IPS-18a (cell line): ENCODE measurements around the gene NEDD4.
"Not testable (repeated sequence)": the region's sequence is repeated elsewhere in the genome, so short reads cannot be mapped to it uniquely, and the experiment has no call there.

Source experiments
- H3K27ac ChIP-seq: one replicate; pipeline ENCODE4 v1.5.1; 2013; ENCODE audit warnings: low read length
- H3K27me3 ChIP-seq: one replicate; pipeline ENCODE4 v1.6.1; 2013; ENCODE audit warnings: mild to moderate bottlenecking, low read length; ENCODE audit not compliant: control insufficient read depth, insufficient read depth
- H3K36me3 ChIP-seq: one replicate; pipeline ENCODE4 v1.6.1; 2013; ENCODE audit warnings: low read depth, low read length; ENCODE audit not compliant: control insufficient read depth
- H3K4me1 ChIP-seq: one replicate; pipeline ENCODE4 v1.6.1; 2013; ENCODE audit warnings: low read depth, low read length; ENCODE audit not compliant: control insufficient read depth
- H3K4me3 ChIP-seq: one replicate; pipeline ENCODE4 v1.5.1; 2013; ENCODE audit warnings: low read length
- H3K9ac ChIP-seq: one replicate; pipeline ENCODE4 v1.6.1; 2013; ENCODE audit warnings: mild to moderate bottlenecking, low read length, moderate library complexity
- H3K9me3 ChIP-seq: one replicate; pipeline ENCODE4 v1.6.1; 2013; ENCODE audit warnings: low read depth, low read length; ENCODE audit not compliant: control insufficient read depth

The NEDD4 gene

GRCh38 chr15:55853134-55853533 is 140.3 kb downstream of the NEDD4 start:
- H3K27ac ChIP-seq, result no peak overlapping the region
- no peaks in the 10 kb centered on the region for H3K9me3 ChIP-seq
- no peaks in the 10 kb centered on the region for H3K27me3 ChIP-seq
- H3K9ac ChIP-seq, result no peak overlapping the region
- no peaks in the 10 kb centered on the region for H3K36me3 ChIP-seq
- no peaks in the 10 kb centered on the region for H3K4me1 ChIP-seq
- no peak overlapping the region for H3K4me3 ChIP-seq

- no peak overlapping the region for H3K4me3 ChIP-seq
Observed at GRCh38 chr15:55846116-55846707, 147.2 kb downstream of the NEDD4 start.

GRCh38 chr15:55842897-55843296 is 150.5 kb downstream of the NEDD4 start:
- H3K4me3 ChIP-seq, result not testable (repeated sequence)

More at GRCh38 chr15:55846116-55846707, 147.2 kb downstream of the NEDD4 start:
- Histone ChIP-seq H3K27ac (no peak overlapping the region), H3K27me3 (no peaks in the 10 kb centered on the region), H3K36me3 (no peaks in the 10 kb centered on the region), H3K9me3 (no peaks in the 10 kb centered on the region), H3K9ac (no peak overlapping the region), H3K4me1 (no peaks in the 10 kb centered on the region)

GRCh38 chr15:55835866-55836265 is 157.5 kb downstream of the NEDD4 start:
- H3K27me3 ChIP-seq, result no peaks in the 10 kb centered on the region
- no peaks in the 10 kb centered on the region for H3K4me1 ChIP-seq
- no peaks in the 10 kb centered on the region for H3K9me3 ChIP-seq
- H3K36me3 ChIP-seq, result no peaks in the 10 kb centered on the region
- H3K27ac ChIP-seq, result no peak overlapping the region
- H3K4me3 ChIP-seq, result no peak overlapping the region
- H3K9ac ChIP-seq, result no peak overlapping the region

More at GRCh38 chr15:55842897-55843296, 150.5 kb downstream of the NEDD4 start:
- not testable (repeated sequence) for H3K9ac ChIP-seq, H3K4me1 ChIP-seq, H3K36me3 ChIP-seq, H3K27ac ChIP-seq, H3K9me3 ChIP-seq, H3K27me3 ChIP-seq

- no peaks in the 10 kb centered on the region for H3K27me3 ChIP-seq
- H3K36me3 ChIP-seq, result no peaks in the 10 kb centered on the region
- H3K9me3 ChIP-seq, result no peaks in the 10 kb centered on the region
- H3K4me1 ChIP-seq, result no peaks in the 10 kb centered on the region
- H3K27ac ChIP-seq, result no peak overlapping the region
- no peak overlapping the region for H3K4me3 ChIP-seq
- no peak overlapping the region for H3K9ac ChIP-seq
Observed at GRCh38 chr15:55834331-55834730, 159.1 kb downstream of the NEDD4 start.

- no peaks in the 10 kb centered on the region for H3K9me3 ChIP-seq
- H3K9ac ChIP-seq, result no peak overlapping the region
- no peaks in the 10 kb centered on the region for H3K36me3 ChIP-seq
- no peaks in the 10 kb centered on the region for H3K27me3 ChIP-seq
- H3K27ac ChIP-seq, result no peak overlapping the region
- no peaks in the 10 kb centered on the region for H3K4me1 ChIP-seq
- H3K4me3 ChIP-seq, result no peak overlapping the region
Observed at GRCh38 chr15:55829826-55830225, 163.6 kb downstream of the NEDD4 start.

GRCh38 chr15:55827955-55828354 is 165.5 kb downstream of the NEDD4 start:
- H3K4me3 ChIP-seq, result no peak overlapping the region
- H3K27ac ChIP-seq, result no peak overlapping the region
- no peaks in the 10 kb centered on the region for H3K36me3 ChIP-seq
- H3K4me1 ChIP-seq, result no peaks in the 10 kb centered on the region
- no peaks in the 10 kb centered on the region for H3K9me3 ChIP-seq
- no peaks in the 10 kb centered on the region for H3K27me3 ChIP-seq
- H3K9ac ChIP-seq, result no peak overlapping the region

- Histone ChIP-seq H3K27ac (no peak overlapping the region), H3K27me3 (no peaks in the 10 kb centered on the region), H3K4me3 (no peak overlapping the region), H3K4me1 (no peaks in the 10 kb centered on the region), H3K9me3 (no peaks in the 10 kb centered on the region), H3K9ac (no peak overlapping the region), H3K36me3 (no peaks in the 10 kb centered on the region)
Observed at GRCh38 chr15:55827204-55827603, 166.2 kb downstream of the NEDD4 start.

- Histone ChIP-seq H3K9me3 (no peaks in the 10 kb centered on the region), H3K27me3 (no peaks in the 10 kb centered on the region), H3K36me3 (no peaks in the 10 kb centered on the region), H3K9ac (no peak overlapping the region), H3K27ac (no peak overlapping the region), H3K4me3 (no peak overlapping the region), H3K4me1 (no peaks in the 10 kb centered on the region)
Observed at GRCh38 chr15:55824857-55825613, 168.4 kb downstream of the NEDD4 start.

- H3K36me3 ChIP-seq, result no peaks in the 10 kb centered on the region
- H3K27me3 ChIP-seq, result no peaks in the 10 kb centered on the region
- H3K4me3 ChIP-seq, result no peak overlapping the region
- no peak overlapping the region for H3K9ac ChIP-seq
- no peak overlapping the region for H3K27ac ChIP-seq
- H3K4me1 ChIP-seq, result peaks cover 4% of the 10 kb centered on the region
- no peaks in the 10 kb centered on the region for H3K9me3 ChIP-seq
Observed at GRCh38 chr15:55823699-55824340, 169.6 kb downstream of the NEDD4 start.

- H3K36me3 ChIP-seq, result no peaks in the 10 kb centered on the region
- H3K27ac ChIP-seq, result no peak overlapping the region
- peaks cover 4% of the 10 kb centered on the region for H3K4me1 ChIP-seq
- no peaks in the 10 kb centered on the region for H3K27me3 ChIP-seq
- H3K9ac ChIP-seq, result no peak overlapping the region
- H3K4me3 ChIP-seq, result no peak overlapping the region
- no peaks in the 10 kb centered on the region for H3K9me3 ChIP-seq
Observed at GRCh38 chr15:55823191-55823670, 170.2 kb downstream of the NEDD4 start.
